GM19468 (cell line): ENCODE measurements around the gene SVOPL.

Source experiments
- ATAC-seq: cut with Tn5 transposase; IDR thresholded peaks from one replicate; pipeline ENCODE4 v1.9.1; 2021; ENCODE audit warnings: mild to moderate bottlenecking, moderate library complexity, moderate number of reproducible peaks; ENCODE audit not compliant: unreplicated experiment; ENCODE audit errors: extremely low read depth

Gene SVOPL

DNA sequence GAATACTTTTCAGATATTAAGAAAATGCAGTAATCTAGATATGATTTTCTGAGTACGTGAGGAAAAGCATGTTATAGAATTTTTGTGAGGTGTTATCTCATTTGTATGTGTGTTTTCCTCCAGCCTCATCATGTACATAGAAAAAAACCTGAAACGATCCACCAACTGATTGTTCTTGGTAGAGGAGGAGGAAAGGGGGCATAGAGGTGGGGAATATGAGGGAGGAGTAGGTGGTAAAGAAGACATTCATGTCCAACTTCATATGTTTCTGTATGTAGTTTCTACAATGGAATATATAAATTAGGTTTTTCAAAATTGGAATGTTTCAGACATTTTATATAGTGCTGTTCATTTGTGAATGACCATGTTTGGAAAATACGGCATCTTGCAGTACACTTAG lies 131.7 kb downstream of the SVOPL start:
- no peak for ATAC-seq

DNA sequence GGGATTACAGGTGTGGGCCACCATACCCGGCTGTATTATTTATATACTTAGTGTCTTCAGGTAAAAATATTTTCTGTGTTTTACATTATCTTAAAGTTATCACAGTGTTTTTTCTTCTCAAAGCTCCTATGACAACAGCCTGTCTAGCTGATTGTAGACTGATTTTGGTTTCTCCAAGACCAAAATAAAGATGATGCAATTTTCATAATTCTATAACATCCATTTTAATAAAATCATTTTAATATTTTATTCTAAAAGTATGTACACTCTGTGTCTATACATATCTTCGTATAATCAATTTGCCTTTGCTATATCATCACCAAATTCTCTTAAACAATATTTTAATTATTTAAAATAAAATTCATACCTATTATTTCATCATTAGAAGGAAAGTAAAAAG lies 132.5 kb downstream of the SVOPL start:
- no peak for ATAC-seq

DNA sequence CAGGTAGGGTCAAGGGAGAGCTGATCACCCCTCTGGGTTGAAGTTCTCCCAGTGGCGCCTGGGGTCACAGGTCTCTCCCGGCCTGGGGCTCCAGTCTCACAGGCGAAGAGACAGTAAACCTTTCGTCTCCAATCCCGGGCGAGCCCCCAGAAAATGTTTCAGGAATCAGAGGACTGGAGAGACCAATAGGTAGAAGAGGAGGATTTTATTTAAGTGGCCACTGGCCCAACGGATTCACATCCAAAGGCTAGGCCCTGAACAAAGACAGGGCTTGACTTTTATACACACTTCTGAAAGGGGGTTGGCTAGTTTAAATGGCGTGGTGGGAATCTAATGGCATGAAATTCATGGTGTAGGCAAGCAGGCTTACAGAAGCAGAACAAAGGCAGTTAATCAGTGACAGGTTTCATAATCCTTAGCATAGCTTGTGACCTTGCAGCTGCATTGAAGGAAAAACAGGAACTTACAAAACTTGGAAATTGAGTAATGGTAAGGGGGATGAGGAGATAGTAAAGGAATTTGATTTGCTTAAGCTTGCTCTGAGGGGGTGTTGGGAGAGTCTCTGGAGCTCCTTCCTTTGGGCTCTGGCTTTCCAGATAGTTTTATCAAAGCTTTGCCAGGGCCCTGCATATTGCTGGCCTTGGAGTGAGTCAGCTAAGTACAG lies 135.6 kb downstream of the SVOPL start:
- ATAC-seq, result no peak

DNA sequence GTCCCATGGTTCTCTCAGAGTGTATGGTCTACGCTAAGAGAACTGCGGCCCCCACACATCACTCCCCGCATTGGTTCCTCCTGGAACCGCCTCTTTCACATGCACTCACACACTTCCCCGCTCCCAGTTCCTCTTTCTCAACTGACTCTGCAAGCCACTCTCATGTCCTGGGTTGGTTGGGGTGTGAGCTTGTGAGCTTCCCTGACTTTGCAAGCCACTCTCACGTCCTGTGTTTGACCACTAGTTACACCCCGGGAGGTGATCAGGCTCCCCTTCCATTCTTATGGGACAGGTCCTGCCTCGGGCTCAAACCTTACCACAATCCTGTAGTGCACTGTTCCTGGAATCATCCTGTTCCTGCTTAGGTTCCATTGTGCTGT lies 136.1 kb downstream of the SVOPL start:
- no peak for ATAC-seq

DNA sequence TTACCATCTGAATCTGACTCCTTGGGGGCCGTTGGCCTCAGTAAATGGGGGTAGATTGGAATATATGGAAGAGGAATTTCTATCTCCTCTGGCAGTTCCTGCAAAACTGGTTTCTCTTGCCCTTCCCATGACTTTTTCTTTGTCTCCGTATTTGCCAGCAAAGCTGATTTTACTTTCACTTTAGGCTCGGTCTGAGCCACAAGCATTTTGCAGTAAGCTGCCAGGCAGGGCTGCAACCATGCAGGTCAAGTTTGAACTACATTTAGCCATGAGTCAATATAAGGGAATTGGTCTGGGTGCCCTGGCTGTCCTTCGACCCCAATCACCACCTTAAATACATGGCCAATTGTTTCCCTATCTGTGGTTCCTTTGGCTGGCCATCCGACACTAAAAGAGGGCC lies 136.8 kb downstream of the SVOPL start:
- ATAC-seq, result no peak

DNA sequence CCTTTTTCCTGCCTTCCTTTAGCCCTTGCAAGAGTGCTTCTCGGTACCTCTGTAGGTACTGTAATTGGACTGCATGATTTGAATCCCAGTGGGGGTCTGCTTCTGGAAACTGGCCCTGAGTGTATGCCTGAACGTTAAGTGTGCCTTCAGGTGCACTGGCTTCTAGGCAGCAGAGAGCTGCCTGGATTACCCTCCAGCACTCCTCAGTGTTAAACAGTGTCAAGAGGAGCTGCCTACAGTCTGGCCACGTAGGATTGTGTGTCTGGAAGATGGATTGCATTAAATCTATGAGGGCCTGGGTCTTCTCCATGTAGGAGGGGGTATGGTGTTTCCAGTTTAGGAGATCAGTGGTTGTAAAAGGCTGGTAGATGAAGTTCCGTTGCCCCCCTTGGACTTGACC lies 137.4 kb downstream of the SVOPL start:
- ATAC-seq, result no peak

DNA sequence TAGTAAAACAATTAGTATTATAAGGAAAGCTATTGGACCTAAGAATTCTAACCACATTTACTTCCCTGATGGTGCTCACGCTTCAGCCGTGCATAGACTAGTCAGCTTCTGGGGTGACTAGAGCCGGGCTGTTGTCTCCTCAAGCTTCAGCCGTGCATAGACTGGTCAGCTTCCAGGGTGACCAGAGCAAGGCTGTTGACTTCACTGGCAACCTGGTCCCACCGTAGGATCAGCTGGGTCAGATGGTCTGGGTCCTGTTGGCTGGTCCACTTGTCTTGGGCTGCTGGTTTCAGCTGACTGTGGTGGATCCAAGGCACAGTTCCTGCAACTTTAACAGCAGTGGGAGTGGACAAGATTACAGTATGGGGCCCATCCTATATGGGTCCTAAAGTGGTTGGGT lies 141.7 kb downstream of the SVOPL start:
- ATAC-seq, result no peak

DNA sequence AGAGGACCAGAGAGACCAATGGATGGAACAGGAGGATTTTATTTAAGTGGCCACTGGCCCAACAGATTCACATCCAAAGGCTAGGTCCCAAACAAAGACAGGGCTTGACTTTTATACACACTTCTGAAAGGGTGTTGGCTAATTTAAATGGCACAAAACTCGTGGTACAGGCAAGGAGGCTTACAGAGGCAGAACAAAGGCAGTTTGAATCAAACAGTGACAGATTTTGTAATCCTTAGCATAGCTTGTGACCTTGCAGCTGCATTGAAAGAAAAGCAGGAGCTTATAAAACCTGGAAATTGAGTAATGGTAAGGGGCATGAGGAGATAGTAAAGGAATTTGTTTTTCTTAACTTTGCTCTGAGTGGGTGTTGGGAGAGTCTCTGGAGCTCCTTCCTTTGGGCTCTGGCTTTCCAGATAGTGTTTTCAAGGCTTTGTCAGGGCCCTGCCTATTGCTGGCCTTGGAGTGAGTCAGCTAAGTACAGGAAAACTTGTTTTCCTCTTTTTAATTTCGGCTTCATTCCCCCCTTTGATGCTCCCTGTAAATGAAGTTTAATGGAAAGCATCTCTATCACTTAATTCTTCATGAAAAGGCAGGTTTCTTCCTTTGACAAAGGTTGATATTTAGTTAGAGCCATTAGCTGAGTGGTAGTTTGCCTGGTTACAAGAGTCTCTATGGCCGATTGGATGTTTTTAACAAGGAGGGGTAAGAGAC lies 144.2 kb downstream of the SVOPL start:
- ATAC-seq, result no peak

DNA sequence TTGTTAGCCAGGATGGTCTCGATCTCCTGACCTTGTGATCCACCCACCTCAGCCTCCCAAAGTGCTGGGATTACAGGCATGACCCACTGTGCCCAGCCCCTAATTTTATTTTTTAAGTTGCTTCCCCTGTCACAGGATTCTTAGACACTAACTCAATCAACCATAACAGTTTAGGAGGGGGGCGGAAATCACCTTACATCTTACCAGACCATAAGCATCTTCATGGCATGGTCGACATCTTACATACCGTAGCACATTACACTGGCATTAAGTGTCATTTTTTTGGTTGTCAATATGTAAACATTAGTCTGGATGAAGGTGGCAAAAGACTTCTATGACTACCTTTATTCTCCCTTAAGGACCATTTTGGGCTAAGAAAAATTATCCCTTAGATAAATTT lies 145.5 kb downstream of the SVOPL start:
- ATAC-seq, result no peak

DNA sequence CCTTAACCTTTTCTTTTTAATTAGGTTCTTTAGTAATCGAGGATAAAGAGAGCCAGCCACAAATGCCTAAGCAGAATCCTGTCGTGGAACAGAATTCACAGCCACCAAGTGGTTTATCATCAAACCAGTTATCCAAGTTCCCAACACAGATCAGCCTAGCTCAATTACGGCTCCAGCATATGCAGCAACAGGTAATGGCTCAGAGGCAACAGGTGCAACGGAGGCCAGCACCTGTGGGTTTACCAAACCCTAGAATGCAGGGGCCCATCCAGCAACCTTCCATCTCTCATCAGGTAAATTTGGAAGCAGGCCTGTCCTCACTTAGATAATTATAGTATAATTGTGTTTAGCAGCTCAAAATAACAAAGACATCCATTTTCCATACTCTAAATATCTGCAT lies 146.5 kb downstream of the SVOPL start:
- no peak for ATAC-seq

DNA sequence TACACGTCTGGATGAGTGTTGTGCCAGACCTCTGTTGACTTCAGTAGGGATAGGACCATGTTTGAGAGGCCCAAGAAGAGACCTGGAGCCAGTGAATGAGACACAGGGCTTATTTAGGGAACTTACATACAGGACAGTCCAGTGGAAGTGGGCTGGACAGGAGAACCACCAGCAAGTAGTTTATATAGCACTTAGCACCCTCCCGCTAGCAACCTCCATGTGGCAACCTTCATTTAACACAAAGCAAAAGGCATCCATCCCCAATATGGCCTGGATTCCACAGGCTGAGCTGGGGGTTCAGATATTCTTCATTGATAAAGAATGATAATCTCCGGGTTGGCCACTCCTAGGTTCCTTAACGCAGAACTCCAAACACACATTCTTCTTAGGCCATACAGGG lies 147.4 kb downstream of the SVOPL start:
- ATAC-seq, result no peak

DNA sequence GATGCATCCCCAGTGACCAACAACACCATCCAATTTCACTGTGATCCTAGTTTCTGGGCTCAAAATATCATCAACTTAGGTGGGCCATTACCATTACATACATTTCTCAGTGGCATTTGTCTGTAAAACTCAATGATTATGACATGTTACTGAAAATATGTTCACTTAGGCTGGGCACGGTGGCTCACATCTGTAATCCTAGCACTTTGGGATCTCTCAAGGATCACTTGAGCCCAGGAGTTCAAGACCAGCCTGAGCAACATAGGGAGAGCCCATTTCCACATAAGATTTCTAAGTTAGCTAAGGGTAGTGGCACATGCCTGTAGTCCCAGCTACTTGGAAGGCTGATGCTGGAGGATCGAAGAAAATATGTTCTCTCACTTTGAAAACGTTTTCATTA lies 150.1 kb downstream of the SVOPL start:
- no peak for ATAC-seq

DNA sequence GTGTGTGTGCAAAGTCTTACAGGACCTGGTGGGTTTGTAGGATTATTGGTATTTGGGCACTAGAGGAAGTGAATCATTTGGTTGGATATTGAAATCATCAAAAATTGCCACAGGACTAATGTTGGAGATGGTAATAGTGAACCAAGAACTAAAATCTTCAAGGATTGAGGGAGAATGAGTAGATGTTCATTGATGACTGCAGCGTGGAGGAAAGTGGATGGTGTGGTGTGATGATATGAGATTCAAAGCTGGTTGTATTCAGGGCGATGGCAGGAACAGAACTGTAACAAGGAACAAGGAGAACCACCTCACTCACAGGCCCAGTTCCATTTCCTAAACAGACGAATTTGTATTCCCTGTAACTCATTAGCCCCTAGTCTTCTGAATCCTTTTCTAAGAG lies 150.8 kb downstream of the SVOPL start:
- no peak for ATAC-seq

DNA sequence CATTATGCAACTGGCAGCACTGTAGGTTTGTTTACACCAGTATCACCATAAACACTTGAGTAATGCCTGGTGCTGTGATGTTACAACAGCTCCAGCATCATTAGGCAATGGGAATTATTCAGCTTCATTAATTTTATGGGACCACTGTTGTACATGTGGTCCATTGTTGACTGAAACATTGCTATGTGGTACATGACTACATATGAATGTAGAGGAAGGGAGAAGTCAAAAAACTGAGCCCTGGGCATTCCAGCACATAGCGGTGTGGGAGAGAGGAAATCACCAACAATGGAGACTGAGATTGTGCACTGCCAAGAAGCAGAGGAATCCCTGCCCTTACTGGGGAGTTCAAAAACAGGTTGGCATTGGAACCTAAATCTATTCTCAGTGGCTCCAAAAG lies 152.1 kb downstream of the SVOPL start:
- no peak for ATAC-seq

DNA sequence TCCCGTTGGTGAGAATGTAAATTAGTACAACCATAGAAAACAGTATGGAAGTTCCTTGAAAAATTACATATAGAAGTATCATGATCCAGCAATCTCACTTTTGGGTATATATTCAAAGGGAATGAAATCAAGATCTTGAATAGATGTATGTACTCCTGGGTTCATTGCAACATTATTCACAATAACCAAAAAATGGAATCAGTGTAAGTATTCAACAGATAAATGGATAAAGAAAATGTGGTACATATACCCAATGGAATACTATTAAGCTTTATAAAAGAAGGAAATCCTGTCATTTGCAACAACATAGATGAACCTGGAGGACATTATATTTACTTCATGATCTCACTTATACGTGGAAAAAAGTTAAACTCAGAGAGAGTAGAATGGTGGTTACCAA lies 154.3 kb downstream of the SVOPL start:
- no peak for ATAC-seq

DNA sequence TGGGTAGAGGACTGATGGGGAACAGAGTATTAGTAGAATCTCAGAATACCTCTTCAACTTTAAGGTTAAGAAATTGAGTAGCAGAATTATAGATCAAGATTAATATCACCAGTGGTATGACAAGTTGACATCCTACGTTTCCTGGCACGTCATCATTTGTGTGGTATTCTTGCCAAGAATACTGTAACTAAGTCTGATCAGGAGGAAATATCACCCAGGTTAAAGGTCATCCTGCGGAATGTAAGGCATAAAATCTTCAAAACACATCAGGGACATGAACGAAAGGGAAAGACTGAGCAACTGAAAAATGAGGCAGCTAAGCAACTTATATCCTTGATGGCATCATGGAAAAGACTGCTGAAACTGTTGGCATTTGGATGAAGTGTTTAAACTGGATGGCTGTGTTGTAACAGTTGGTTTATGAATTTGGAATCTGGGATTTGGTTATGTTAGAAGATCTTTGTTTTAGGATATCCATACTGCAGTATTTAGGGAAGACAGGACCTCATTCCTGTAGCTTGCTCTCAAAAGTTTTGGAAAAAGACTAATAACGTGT lies 155.0 kb downstream of the SVOPL start:
- no peak for ATAC-seq

DNA sequence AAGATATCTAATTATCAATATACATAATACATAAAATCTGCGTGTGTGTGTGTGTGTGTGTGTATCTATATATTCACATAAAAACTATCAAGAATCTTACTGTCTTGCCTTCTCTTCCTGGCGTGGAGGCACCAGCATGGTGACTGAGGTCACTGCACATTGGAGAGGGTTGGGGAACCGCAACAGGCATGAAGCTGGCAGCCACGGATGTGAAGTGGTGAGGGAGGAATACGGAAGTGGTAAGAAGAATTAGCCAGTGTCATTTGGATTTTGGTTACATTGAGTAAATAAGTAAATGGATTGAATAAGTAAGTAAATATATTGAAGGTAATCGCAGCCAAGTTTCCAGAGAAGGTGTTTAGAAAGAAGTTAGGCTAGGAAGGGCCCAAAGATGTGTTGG lies 156.0 kb downstream of the SVOPL start:
- ATAC-seq, result no peak
